Fibroblast of gingiva (primary cell): ENCODE data around the gene VAV1.

Source experiments
- DNase-seq: peaks from one replicate; pipeline ENCODE4 v3.0.0-alpha.2; 2011; ENCODE audit warnings: low read depth

The VAV1 gene, protein sequence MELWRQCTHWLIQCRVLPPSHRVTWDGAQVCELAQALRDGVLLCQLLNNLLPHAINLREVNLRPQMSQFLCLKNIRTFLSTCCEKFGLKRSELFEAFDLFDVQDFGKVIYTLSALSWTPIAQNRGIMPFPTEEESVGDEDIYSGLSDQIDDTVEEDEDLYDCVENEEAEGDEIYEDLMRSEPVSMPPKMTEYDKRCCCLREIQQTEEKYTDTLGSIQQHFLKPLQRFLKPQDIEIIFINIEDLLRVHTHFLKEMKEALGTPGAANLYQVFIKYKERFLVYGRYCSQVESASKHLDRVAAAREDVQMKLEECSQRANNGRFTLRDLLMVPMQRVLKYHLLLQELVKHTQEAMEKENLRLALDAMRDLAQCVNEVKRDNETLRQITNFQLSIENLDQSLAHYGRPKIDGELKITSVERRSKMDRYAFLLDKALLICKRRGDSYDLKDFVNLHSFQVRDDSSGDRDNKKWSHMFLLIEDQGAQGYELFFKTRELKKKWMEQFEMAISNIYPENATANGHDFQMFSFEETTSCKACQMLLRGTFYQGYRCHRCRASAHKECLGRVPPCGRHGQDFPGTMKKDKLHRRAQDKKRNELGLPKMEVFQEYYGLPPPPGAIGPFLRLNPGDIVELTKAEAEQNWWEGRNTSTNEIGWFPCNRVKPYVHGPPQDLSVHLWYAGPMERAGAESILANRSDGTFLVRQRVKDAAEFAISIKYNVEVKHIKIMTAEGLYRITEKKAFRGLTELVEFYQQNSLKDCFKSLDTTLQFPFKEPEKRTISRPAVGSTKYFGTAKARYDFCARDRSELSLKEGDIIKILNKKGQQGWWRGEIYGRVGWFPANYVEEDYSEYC

GRCh38 chr19:6772028-6772865 lies at the start of gene VAV1:
Gene VAV1, plus strand, starts transcription at chr19:6772708. Its CDS starts 100 bp downstream, at chr19:6772808.
- no peak for DNase-seq

GRCh38 chr19:6723108-6723618 lies 49.3 kb upstream of the VAV1 start:
- DNase-seq: peak; percentile 41

- DNase-seq: peak; percentile 42
Measured at GRCh38 chr19:6723738-6724137, 48.8 kb upstream of the VAV1 start.

GRCh38 chr19:6724631-6725492 lies 47.6 kb upstream of the VAV1 start:
- DNase-seq: no peak

DNA sequence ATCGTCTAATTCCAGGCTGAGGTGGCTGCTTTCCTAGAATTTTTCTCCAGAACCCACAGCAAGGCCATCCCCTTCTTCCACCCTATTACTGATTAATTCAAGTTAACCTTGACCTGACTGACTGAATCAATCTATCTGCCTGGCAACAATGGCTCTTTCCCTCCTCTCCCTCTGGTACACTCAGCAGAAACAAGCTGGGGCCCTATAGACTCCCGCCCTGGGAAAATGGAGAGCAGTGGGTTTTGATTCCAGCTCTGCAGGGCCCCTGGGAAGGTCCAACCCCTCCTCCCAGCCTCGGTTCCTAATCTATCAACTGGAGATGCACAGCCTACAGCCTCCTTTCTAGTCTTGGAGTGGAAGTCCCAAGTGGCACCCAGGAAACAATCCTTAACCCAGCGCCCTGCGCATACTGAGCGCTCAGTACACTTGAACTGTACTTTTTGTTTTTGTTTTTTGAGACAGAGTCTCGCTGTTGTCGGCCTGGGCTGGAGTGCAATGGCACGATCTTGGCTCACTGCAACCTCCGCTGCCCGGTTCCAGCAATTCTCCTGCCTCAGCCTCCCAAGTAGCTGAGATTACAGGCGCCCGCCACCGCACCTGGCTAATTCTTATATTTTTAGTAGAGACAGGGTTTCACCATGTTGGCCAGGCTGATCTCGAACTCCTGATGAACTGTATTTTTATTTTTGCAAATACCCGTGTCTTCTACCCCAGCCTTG lies 46.8 kb upstream of the VAV1 start:
- DNase-seq: no peak

DNA sequence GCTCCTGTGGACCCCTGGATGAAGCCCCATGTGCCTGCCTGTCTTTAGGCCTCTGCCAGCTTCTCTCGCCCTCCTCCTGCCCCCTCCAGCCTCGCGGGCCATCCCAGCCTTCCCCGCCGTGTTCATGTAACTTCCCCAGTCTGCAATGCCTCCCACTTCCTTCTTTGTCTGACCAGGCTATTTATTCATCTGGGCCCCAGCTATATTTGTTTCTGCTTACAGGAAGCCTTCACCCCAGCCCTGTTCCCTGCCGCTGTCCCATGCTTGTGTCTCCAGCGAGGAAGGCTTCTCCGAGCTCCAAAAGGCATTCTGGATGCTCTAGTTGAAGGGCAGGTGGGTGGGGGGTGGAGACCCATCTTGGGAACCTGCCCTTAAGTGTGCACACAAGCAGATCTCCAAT lies 44.2 kb upstream of the VAV1 start:
- no peak for DNase-seq

DNA sequence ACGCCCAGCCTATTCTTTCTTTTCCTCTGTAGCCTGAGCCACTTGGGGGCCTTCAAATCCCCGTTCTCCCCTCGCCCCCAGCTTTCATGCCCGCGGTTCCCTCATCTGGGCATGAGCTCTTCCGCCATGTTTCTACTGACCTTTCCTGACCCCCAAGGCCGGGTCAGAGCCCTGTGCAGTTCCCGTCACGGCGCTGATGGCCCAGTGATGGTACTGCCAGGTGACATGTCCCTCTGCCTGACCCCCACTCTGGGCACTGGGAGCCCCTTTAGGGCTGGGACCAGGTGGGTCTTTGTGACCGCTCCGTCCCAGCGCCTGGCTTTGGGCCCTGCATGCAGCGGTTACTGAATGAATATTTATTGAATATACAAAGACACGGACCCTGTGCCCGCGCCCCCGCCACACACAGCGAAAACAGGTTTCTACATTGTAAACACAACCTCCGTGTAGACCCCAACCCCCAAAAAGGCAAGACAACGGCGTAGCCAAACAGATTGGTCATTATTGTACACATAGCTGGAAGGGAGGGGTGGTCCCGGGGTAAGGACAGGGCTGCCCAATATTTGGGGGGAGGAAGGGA lies 42.8 kb upstream of the VAV1 start:
- DNase-seq: no peak

DNA sequence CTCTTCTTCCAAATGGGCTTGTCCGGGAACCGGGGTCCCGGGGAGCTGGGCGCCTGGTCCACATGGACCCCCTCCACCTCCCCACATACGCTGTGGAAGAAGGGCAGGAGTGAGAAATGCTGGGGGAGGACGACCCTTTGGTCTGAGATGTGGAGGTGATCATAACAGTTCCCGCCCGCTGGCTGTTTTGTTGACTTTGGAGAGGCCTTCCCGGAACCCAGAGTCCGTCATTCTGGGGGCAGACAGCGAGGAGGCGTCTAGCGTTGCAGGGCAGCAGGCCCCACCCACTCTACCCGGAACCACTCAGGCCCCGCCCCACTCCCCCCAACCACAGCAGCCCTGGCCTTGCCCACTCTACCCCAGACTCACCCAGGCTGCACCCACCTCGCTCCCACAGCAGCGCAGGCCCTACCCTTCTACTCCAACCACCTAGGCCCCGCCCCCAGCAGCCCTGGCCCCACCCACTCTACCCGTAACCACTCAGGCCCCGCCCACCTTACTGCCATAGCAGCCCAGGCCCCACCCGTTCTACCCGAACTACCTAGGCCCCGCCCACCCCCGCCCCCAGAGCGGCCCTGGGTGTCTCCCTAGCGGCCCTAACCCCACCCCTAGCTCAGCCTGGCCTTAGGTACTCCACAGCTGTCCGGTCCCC lies 42.2 kb upstream of the VAV1 start:
- DNase-seq: no peak

GRCh38 chr19:6730941-6731670 lies 41.4 kb upstream of the VAV1 start:
- DNase-seq: no peak

DNA sequence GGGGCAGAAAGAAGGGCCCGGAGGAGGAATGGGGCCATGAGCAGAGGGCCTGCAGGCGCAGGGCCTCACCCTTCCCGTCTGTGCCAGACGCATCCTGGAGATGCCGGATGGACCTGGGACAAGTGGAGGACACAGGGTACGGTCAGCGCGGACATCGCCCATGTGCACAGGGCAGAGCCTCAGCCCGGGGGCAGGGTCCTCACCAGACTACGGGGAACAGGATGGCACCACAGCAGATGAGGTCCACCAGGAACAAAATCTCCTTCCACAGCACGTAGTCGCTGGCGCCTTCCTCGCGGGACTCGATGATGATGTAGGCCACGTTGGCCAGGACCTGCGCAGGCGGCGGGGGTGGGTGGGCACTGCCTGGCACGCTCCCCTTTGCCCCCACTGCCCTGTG lies 40.7 kb upstream of the VAV1 start:
- DNase-seq: no peak

DNA sequence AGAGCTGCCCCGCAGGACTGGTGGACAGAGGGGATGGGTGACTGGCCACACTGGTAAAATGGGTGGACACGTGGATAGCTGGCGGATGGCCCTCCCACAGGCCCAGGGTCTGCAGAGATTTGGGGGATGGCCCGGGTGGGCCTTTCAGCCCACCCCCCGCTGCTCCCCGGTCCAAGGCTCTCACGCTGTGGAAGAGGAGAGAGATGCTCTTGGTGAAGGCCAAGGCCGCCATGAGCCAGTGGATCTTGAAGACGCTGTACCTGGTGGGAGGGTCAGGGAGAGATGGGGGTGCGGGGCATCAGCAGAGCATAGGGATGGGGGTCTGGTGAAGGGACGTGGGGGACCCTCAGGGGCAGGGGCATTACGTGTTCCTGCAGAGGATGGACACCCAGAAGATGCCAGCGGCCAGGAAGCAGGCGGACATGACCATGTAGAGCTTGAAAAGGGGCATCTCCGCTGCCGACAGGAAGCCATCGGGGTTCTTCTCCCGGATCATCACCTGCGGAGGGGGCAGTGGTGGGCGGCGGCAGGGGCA lies 39.6 kb upstream of the VAV1 start:
- no peak for DNase-seq

DNA sequence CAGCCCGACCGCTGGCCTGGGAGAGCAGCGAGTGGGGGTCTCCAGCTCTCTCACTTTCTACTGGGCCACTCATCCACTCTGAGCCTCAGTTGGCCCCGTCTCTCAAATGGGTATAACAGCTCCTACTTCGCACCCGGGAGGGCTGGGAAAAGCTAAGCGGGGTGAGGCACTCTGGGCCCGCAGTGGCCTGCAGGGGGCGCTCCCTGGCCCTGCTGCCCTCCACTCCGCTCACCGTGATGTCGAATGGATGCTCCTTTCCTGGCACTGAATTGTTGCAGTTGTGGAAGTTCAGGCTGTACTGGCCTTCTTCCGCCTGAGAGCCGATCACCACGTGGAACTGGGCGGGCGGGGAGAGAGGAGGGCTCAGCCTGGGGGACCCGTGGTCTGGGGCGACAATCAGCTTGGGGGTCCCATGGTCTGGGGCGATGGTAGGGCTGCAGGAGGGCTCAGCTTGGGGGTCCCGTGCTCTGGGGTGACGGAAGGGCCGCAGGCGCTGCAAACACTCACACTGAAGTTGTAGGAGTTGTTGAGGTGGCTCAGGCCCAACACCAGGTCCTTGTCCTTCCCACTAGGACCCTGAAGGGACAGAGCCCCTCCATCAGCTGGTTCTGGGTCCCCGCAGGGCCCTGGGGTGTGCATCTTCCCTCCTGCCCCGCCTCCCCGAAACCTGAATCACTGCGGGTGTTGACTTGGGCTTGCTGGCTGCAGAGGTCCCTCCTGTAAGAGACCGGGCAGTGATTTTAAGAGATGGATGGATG lies 39.0 kb upstream of the VAV1 start:
- DNase-seq: no peak

GRCh38 chr19:6734096-6734696 lies 38.3 kb upstream of the VAV1 start:
- DNase-seq: no peak

- DNase-seq: no peak
Measured at GRCh38 chr19:6735181-6735911, 37.2 kb upstream of the VAV1 start.

DNA sequence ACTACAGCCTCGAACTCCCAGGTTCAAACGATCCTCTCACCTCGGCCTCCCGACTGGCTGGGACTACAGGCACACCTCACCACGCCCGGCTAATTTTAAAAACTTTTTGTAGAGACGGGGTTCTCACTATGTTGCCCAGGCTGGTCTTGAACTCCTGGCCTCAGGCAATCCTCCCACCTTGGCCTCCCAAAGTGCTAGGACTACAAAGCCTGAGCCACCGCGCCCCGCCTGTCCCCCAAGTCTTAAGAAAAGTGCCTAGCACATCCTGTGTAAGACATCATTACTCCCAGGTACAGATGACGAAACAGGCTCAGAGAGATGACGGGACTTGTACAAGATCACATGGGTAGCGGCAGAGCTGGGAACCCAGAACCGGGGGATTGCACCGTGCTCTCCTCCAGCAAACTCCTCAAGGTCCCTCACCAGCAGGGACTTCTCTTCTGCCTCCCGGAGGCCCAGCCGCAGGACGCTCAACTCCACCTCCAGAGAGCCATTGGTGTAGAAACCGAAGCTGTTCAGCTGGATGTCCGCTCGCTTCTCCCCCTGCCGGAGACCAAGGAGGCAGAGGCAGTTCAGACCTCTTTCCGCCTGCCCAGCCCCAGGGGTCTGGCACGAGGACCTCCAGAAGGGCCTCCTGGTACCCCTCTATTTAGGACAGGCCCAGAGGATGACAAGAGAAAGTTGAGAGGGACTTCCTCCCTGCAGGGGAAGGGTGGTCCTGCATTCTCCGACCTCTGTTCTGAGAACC lies 36.2 kb upstream of the VAV1 start:
- peak; percentile 86 for DNase-seq

GRCh38 chr19:6736917-6737283 lies 35.6 kb upstream of the VAV1 start:
- DNase-seq: no peak
